H1 (cell line): Measurements from ENCODE around the gene APLP2. TPM values are rescaled to one million over a fixed set of nuclear protein-coding genes. Genes with fewer than 3 reads are reported as not detected.

ENCODE experiments used
- CTCF ChIA-PET: fragments of 300-600 bp; sonication (Branson Sonifier 250); formaldehyde crosslinking; loops from one replicate; lab custom pipeline; 2021; ENCODE audit not compliant: partially characterized antibody; lab: Charles Lee
- POLR2A ChIA-PET: fragments of 300-600 bp; sonication (Branson Sonifier 250); formaldehyde crosslinking; loops from one replicate; lab custom pipeline; 2021; ENCODE audit warnings: inconsistent platforms; ENCODE audit not compliant: partially characterized antibody; lab: Charles Lee
- DNase-seq, 2 experiments: peaks; one replicate each; pipeline versions ENCODE4 v3.0.0 to v3.0.0-alpha.2; 2010 to 2022; ENCODE audit warnings: low spot score in 2 of 2, low read depth in 1 of 2, mixed read lengths in 1 of 2
- FAIRE-seq: peaks from 2 replicates; lab custom pipeline; 2011; peaks lifted over from hg19 to GRCh38; lab: Jason Lieb, UNC
- H2AFZ ChIP-seq: 2 replicates; pipeline ENCODE4 v1.8.1; 2012; ENCODE audit warnings: low read length, inconsistent platforms
- H2AK5ac ChIP-seq: 2 replicates; pipeline ENCODE4 v1.6.1; 2013; ENCODE audit warnings: low read depth, low read length
- H2BK120ac ChIP-seq: replicated peaks from 2 replicates; pipeline ENCODE3; 2013; ENCODE audit warnings: low read depth, low read length, inconsistent platforms
- H2BK12ac ChIP-seq: 2 replicates; pipeline ENCODE4 v1.6.1; 2013; ENCODE audit warnings: low read depth, low read length
- H2BK15ac ChIP-seq: 2 replicates; pipeline ENCODE4 v1.6.1; 2013; ENCODE audit warnings: low read length
- H2BK20ac ChIP-seq: 2 replicates; pipeline ENCODE4 v1.6.1; 2013; ENCODE audit warnings: low read length
- H2BK5ac ChIP-seq: 2 replicates; pipeline ENCODE4 v1.6.1; 2013; ENCODE audit warnings: low read depth, low read length
- H3K14ac ChIP-seq: 2 replicates; pipeline ENCODE4 v1.6.1; 2013; ENCODE audit warnings: inconsistent platforms; ENCODE audit not compliant: insufficient read length
- H3K18ac ChIP-seq: 2 replicates; pipeline ENCODE4 v1.6.1; 2013; ENCODE audit warnings: low read length; ENCODE audit errors: extremely low read depth
- H3K23ac ChIP-seq: 2 replicates; pipeline ENCODE4 v1.6.1; 2013; ENCODE audit warnings: inconsistent platforms; ENCODE audit not compliant: insufficient read length
- H3K23me2 ChIP-seq: 2 replicates; pipeline ENCODE4 v1.6.1; 2013; ENCODE audit warnings: low read depth, low read length
- H3K27ac ChIP-seq: 2 replicates; pipeline ENCODE4 v1.6.1; 2011; ENCODE audit warnings: low read depth, low read length, inconsistent platforms
- H3K27me3 ChIP-seq, 4 experiments: replicated peaks in 1 of 4; 1 replicate in 1 of 4; 2 replicates in 3 of 4; pipeline versions ENCODE4 v1.6.1 to v1.8.1; 2011 to 2013; ENCODE audit warnings: low read length in 3 of 4, mild to moderate bottlenecking in 3 of 4, inconsistent platforms in 2 of 4, mixed read lengths in 2 of 4, moderate library complexity in 1 of 4; ENCODE audit not compliant: control insufficient read depth in 3 of 4, insufficient read depth in 3 of 4; ENCODE audit errors: extremely low read depth in 1 of 4
- H3K36me3 ChIP-seq, 4 experiments: 2 replicates each; pipeline versions ENCODE4 v1.6.1 to v1.8.1; 2011 to 2013; ENCODE audit warnings: mild to moderate bottlenecking in 4 of 4, low read length in 3 of 4, moderate library complexity in 2 of 4, control low read depth in 1 of 4, inconsistent platforms in 1 of 4; ENCODE audit not compliant: insufficient read depth in 4 of 4, control insufficient read depth in 2 of 4
- H3K4ac ChIP-seq: replicated peaks from 2 replicates; pipeline ENCODE3; 2013; ENCODE audit warnings: low read length, low read depth, mixed read lengths, inconsistent platforms; ENCODE audit not compliant: insufficient read length
- H3K4me1 ChIP-seq, 4 experiments: replicated peaks in 1 of 4; 1 replicate in 1 of 4; 2 replicates in 3 of 4; pipeline versions ENCODE4 v1.6.1 to v1.8.1; 2011 to 2013; ENCODE audit warnings: low read length in 3 of 4, inconsistent platforms in 2 of 4, mixed read lengths in 1 of 4; ENCODE audit not compliant: insufficient read depth in 4 of 4, control insufficient read depth in 3 of 4
- H3K4me2 ChIP-seq, 2 experiments: 2 replicates each; pipeline versions ENCODE4 v1.6.1 to v1.8.1; 2011 to 2013; ENCODE audit warnings: low read depth in 2 of 2, low read length in 2 of 2, control low read depth in 1 of 2, inconsistent platforms in 1 of 2, mild to moderate bottlenecking in 1 of 2; ENCODE audit not compliant: insufficient read depth in 1 of 2
- H3K4me3 ChIP-seq, 4 experiments: fragments of 200-600, 300-600 bp in 1 of 4; sonication (generic), shearing (Covaris generic), sonication (Bioruptor Twin) in 1 of 4; 2 replicates each; pipeline versions ENCODE4 v1.5.1 to v1.8.1; 2011 to 2016; ENCODE audit warnings: low read length in 4 of 4, low read depth in 3 of 4, control low read depth in 2 of 4, inconsistent platforms in 2 of 4, mild to moderate bottlenecking in 2 of 4, mixed read lengths in 1 of 4, moderate library complexity in 1 of 4; ENCODE audit not compliant: insufficient read depth in 2 of 4; ENCODE audit errors: extremely low read depth in 1 of 4
- H3K56ac ChIP-seq: replicated peaks from 2 replicates; pipeline ENCODE3; 2013; ENCODE audit warnings: low read depth, mild to moderate bottlenecking, mixed read lengths, low read length, inconsistent platforms; ENCODE audit not compliant: insufficient read length
- H3K79me1 ChIP-seq: 2 replicates; pipeline ENCODE4 v1.6.1; 2013; ENCODE audit warnings: low read depth, low read length, control low read depth
- H3K79me2 ChIP-seq, 2 experiments: 2 replicates each; pipeline versions ENCODE4 v1.6.1 to v1.8.1; 2012 to 2013; ENCODE audit warnings: low read length in 2 of 2, mild to moderate bottlenecking in 2 of 2, inconsistent platforms in 1 of 2; ENCODE audit not compliant: insufficient read depth in 2 of 2, control insufficient read depth in 1 of 2
- H3K9ac ChIP-seq, 4 experiments: replicated peaks in 1 of 4; 1 replicate in 1 of 4; 2 replicates in 3 of 4; pipeline versions ENCODE4 v1.6.1 to v1.8.1; 2011 to 2013; ENCODE audit warnings: low read depth in 3 of 4, low read length in 3 of 4, control low read depth in 2 of 4, mild to moderate bottlenecking in 2 of 4, moderate library complexity in 2 of 4, inconsistent platforms in 1 of 4; ENCODE audit errors: extremely low read depth in 1 of 4
- H3K9me3 ChIP-seq, 2 experiments: 2 replicates each; pipeline versions ENCODE4 v1.6.1 to v1.8.1; 2012 to 2013; ENCODE audit warnings: mild to moderate bottlenecking in 2 of 2, moderate library complexity in 2 of 2, control low read depth in 1 of 2, inconsistent platforms in 1 of 2, low read depth in 1 of 2, low read length in 1 of 2, mixed read lengths in 1 of 2; ENCODE audit not compliant: insufficient read depth in 2 of 2
- H4K20me1 ChIP-seq, 2 experiments: replicated peaks in 1 of 2; 2 replicates each; pipeline versions ENCODE3 to v1.8.1; 2011 to 2013; ENCODE audit warnings: inconsistent platforms in 2 of 2, low read length in 2 of 2, mild to moderate bottlenecking in 1 of 2; ENCODE audit not compliant: insufficient read depth in 2 of 2, control insufficient read depth in 1 of 2
- H4K5ac ChIP-seq: 2 replicates; pipeline ENCODE4 v1.6.1; 2013; ENCODE audit warnings: low read length, low read depth, mixed read lengths, inconsistent platforms; ENCODE audit not compliant: insufficient read length
- H4K8ac ChIP-seq: 2 replicates; pipeline ENCODE4 v1.8.0; 2013; ENCODE audit warnings: mild to moderate bottlenecking, moderate library complexity, low read length, inconsistent platforms; ENCODE audit not compliant: insufficient read depth; ENCODE audit errors: extremely low read depth
- H4K91ac ChIP-seq: replicated peaks from 2 replicates; pipeline ENCODE3; 2013; ENCODE audit warnings: low read length, mixed read lengths, inconsistent platforms; ENCODE audit not compliant: insufficient read length
- ATF3 ChIP-seq: IDR thresholded peaks from 2 replicates; pipeline ENCODE4 v1.6.1; 2011; ENCODE audit warnings: low read depth, mild to moderate bottlenecking, low read length; ENCODE audit not compliant: insufficient read depth
- CEBPB ChIP-seq: IDR thresholded peaks from 2 replicates; pipeline ENCODE4 v1.6.1; 2012; ENCODE audit warnings: low read depth, low read length
- EP300 ChIP-seq, 2 experiments: IDR thresholded peaks; 1 replicate in 1 of 2; 2 replicates in 1 of 2; pipeline ENCODE4 v1.6.1; 2011 to 2012; ENCODE audit warnings: low read depth in 2 of 2, low read length in 2 of 2, mild to moderate bottlenecking in 2 of 2, borderline replicate concordance in 1 of 2, inconsistent platforms in 1 of 2, moderate library complexity in 1 of 2
- EZH2 ChIP-seq: fragments of 200-600 bp; sonication (generic); IDR thresholded peaks from 2 replicates; pipeline ENCODE4 v1.7.1; 2012; ENCODE audit warnings: low read depth, mild to moderate bottlenecking, moderate library complexity, low read length, inconsistent platforms; ENCODE audit not compliant: severe bottlenecking
- FOSL1 ChIP-seq: IDR thresholded peaks from 2 replicates; pipeline ENCODE4 v1.6.1; 2011; ENCODE audit warnings: mild to moderate bottlenecking, low read depth, low read length, moderate library complexity; ENCODE audit not compliant: insufficient read depth
- JUN ChIP-seq: IDR thresholded peaks from 2 replicates; pipeline ENCODE4 v1.6.1; 2011; ENCODE audit warnings: low read depth, mild to moderate bottlenecking, improper control_type of control experiment, low read length
- MAFK ChIP-seq: IDR thresholded peaks from 2 replicates; pipeline ENCODE4 v1.6.1; 2012; ENCODE audit warnings: low read depth, mild to moderate bottlenecking, improper control_type of control experiment, low read length
- NANOG ChIP-seq: IDR thresholded peaks from 2 replicates; pipeline ENCODE4 v1.6.1; 2011; ENCODE audit warnings: low read length, low read depth, mild to moderate bottlenecking, inconsistent platforms; ENCODE audit not compliant: insufficient read depth, poor library complexity, severe bottlenecking
- POLR2A ChIP-seq, 2 experiments: IDR thresholded peaks; 1 replicate in 1 of 2; 2 replicates in 1 of 2; pipeline ENCODE4 v1.6.1; 2011; ENCODE audit warnings: low read depth in 2 of 2, low read length in 2 of 2, mild to moderate bottlenecking in 2 of 2; ENCODE audit errors: control extremely low read depth in 1 of 2
- SIRT6 ChIP-seq: IDR thresholded peaks from one replicate; pipeline ENCODE4 v1.7.1; 2012; ENCODE audit warnings: low read length, inconsistent platforms
- TCF12 ChIP-seq: IDR thresholded peaks from 2 replicates; pipeline ENCODE4 v1.6.1; 2011; ENCODE audit warnings: low read depth, mild to moderate bottlenecking, low read length
- WGBS, 2 experiments: shearing (Covaris generic) in 1 of 2; methylation state at CpG; one replicate each; pipeline versions ENCODE4 v1.1.6 to v1.1.7; 2013 to 2015; ENCODE audit warnings: low lambda C conversion rate in 2 of 2, mixed read lengths in 2 of 2, inconsistent platforms in 1 of 2, low coverage in 1 of 2, missing lambda C conversion rate in 1 of 2; ENCODE audit not compliant: insufficient replicate concordance in 2 of 2, insufficient coverage in 1 of 2, insufficient read length in 1 of 2; ENCODE audit errors: extremely low coverage in 1 of 2, missing lambda C conversion rate in 1 of 2; 5-methylcytosine and 5-hydroxymethylcytosine counted together
- polyA plus RNA-seq, 7 experiments: library from polyadenylated mRNA; depleted of rRNA in 3 of 7; stranded (reverse) in 5 of 7; unstranded in 2 of 7; fragments of >200 nt in 5 of 7; fragments of 200-250 nt in 2 of 7; gene quantifications; 1 replicate in 5 of 7; 2 replicates in 1 of 7; 4 replicates in 1 of 7; pipeline versions ENCODE4 v1.2.1 to v1.2.3, GENCODE V29; 2011 to 2013; ENCODE audit warnings: missing spikeins in 2 of 7, mixed read lengths in 2 of 7
- total RNA-seq: library from RNA; stranded (reverse); fragmentation: NEBNext Ultra II Directional; extraction: Animal tissue kit (Norgen Biotek cat#: 25700); gene quantifications from 2 replicates; pipeline ENCODE4 v1.2.1, GENCODE V29; 2021

Gene APLP2
- total and polyA plus RNA-seq, 2 of the 8 experiments (the other 6 are each of a cell fraction or from before 2014, with no cell fraction given): 222 to 315 TPM

DNA sequence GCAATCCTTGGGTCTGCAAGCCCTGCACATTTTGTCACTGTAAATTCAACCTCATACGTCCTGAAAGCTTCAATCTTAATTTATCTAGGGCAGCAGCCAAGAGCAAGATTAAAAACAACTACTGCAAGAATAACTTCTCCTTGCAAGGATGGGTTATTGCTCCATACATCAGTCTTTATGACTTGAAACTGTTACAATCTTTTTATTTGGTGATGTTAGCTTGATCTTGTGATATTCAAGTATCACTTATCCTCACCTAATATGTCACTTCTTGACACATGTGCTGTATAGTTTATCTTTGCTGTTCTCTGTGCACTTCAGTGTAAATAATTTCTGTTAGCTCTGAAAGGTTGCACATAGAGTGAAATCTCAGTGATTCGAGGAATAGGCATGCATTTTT, 14.7 kb upstream of the APLP2 start:
- Histone ChIP-seq H3K9me3 (no peaks in the 10 kb centered on the region), H3K23ac (no peak overlapping the region), H3K4me1 (peaks cover 0 to 2% (median 0%) of the 10 kb centered on the region in 4 experiments; a peak in 1 of 7 replicates), H3K27me3 (no peaks in the 10 kb centered on the region), H4K5ac (no peak overlapping the region), H2AFZ (no peak overlapping the region), H2BK15ac (no peak overlapping the region), H2BK20ac (no peak overlapping the region), H2BK12ac (no peak overlapping the region), H3K18ac (no peak overlapping the region), H3K27ac (no peak overlapping the region), H3K79me1 (no peaks in the 10 kb centered on the region), H3K9ac (no peak overlapping the region), H4K20me1 (no peaks in the 10 kb centered on the region), H3K14ac (no peak overlapping the region), H3K36me3 (no peaks in the 10 kb centered on the region), H3K4ac (no peak overlapping the region), H2AK5ac (no peak overlapping the region), H3K79me2 (no peaks in the 10 kb centered on the region), H2BK5ac (no peak overlapping the region), H3K4me2 (no peak overlapping the region), H3K4me3 (no peak overlapping the region), H3K56ac (no peak overlapping the region), H3K23me2 (no peaks in the 10 kb centered on the region), H4K91ac (no peak overlapping the region), H4K8ac (no peak overlapping the region), H2BK120ac (no peak overlapping the region)
- CTCF ChIA-PET: no interaction called here
- 86% methylated on average over 2 of the region's 2 CpGs; no CpG with 5 or more reads in 1 of the 2 experiments for WGBS, 2 experiments
- FAIRE-seq (no peak), DNase-seq (no peak)
- POLR2A ChIA-PET: interaction anchor here (0.7 to 1.0 kb wide), 2 partner anchors 16 to 52 kb away, joined by 3 read pairs; partner anchors contain the start of gene PRDM10
- TF ChIP-seq JUN: no peak
- TF ChIP-seq EP300 (IDR thresholded peaks at IDR 0.05; ENCODE audit: borderline replicate concordance in 1 of 2, low read depth in 2 of 2, low read length in 2 of 2): no peak
- TF ChIP-seq FOSL1: no peak
- no peak for TF ChIP-seq EZH2
- TF ChIP-seq SIRT6: no peak
- no peak for TF ChIP-seq NANOG
- TF ChIP-seq ATF3: no peak
- TF ChIP-seq POLR2A (IDR thresholded peaks at IDR 0.05; ENCODE audit: control extremely low read depth in 1 of 2, low read depth in 2 of 2, low read length in 2 of 2): no peak
- no peak for TF ChIP-seq CEBPB
- TF ChIP-seq TCF12: no peak
- no peak for TF ChIP-seq MAFK
